Ramos (cell line): Measurements from ENCODE around the gene BPI.
"Not testable (repeated sequence)": the region's sequence is repeated elsewhere in the genome, so short reads cannot be mapped to it uniquely, and the experiment has no call there.

Experiments used
- in situ Hi-C: fragments of 300-500 bp; cut with MboI; formaldehyde crosslinking; loops from one replicate; pipeline ENCODE4 v1.14.3; 2022; ENCODE audit warnings: low sequenced_read_pairs; ENCODE audit not compliant: unreplicated experiment

Gene BPI

DNA sequence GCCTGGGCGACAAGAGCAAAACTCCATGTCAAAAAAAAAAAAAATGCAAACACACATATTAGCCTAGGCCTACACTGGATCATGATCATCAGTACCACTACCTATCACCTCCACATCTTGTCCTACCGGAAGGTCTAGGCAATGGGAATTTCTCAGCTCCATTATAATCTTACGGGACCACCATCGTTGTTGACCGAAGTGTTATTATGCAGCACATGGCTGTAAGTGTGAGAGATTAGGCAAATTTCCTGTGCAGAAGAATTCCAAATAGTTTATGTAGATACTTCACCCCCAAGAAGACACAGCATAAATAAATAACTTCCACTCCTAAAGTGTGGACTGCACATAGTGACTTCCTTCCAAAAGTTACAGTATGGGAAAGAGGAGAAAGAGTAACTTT, 26.7 kb upstream of the BPI start:
- in situ Hi-C loops, result no loop called here

DNA sequence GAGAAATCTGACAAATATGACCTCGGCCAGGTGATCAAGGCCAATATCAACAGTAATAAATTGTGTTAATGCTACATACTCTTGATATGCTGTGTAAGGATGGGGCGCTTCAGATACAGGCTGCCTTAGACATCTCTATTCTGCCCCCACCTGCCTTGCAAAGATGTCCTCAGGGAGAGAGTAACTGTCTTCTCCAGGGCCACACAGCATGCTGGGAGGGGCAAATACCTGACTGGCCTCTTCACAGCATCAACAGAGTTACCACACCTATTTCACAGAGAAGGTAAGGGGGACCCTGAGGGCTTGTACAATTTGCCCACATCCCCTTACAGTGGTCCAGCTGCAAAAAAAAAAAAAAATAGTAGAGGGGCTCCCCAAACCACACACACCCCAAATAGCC, 26.3 kb upstream of the BPI start:
- in situ Hi-C loops, result no loop called here

DNA sequence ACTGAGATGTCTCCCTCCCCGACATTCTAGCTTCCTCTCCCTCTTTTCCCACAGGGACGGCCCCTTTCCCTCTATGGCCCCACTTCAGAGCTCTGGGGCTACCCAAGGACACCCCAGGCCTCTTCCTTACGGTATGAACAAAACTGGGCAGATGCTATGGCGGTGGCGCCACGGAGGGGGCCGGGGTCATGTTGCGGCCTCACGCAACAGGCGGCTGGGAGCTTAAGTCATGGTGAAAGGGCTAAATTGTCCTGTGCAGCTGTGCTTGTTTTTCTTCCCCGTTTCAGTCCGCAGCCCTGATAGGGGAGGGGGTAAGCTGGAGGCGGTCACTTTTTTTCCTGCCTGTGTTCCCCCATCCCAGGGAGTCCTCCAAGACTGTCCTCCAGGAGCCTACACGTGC, 25.8 kb upstream of the BPI start:
- in situ Hi-C loops, result no loop called here

DNA sequence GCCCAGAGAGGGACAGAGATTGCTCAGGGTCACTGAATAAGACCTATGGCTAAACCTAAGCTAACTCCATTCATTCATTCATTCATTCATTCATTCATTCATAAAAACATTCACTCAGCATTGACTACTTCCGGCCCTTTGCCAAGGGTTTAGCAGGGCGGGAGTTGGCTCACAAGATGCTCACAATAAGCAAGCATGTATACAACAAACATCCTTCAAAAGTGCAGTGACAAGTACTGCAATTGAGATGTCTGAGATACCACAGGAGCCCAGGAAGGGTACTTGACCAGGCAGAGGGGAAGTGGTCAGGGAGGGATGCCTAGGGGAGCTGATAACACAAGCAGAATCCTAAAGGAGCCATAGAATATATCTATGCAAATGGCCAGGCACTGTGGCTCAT, 25.2 kb upstream of the BPI start:
- in situ Hi-C loops, result no loop called here

DNA sequence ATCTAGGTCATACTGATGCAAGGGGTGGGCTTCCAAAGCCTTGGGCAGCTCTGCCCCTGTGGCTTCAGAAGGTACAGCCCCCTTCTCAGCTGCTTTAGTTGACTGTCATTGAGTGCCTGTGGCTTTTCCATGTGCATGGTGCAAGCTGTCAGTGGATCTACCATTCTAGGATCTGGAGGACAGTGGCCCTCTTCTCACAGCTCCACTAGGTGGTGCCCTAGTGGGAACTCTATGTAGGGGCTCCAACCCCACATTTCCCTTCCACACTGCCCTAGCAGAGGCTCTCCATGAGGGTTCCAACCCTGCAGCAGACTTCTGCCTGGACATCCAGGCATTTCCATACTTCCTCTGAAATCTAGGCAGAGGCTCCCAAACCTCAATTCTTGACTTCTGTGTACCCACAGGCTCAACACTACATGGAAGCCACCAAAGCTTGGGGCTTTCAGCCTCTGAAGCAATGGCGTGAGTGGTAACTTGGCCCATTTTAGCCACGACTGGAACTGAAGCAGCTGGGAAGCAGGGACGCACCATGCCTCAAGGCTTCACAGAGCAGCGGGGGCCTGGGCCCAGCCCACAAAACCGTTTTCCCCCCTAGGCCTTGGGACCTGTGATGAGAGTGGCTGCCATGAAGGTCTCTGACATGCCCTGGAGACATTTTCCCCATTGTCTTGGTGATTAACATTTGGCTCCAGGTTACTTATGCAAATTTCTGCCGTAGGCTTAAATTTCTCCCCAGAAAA, 22.6 kb upstream of the BPI start:
- in situ Hi-C loops, result not testable (repeated sequence)

- in situ Hi-C loops, result no loop called here
Measured at GRCh38 chr20:38283236-38283635, 20.7 kb upstream of the BPI start.

- in situ Hi-C loops, result not testable (repeated sequence)
Measured at GRCh38 chr20:38284066-38284650, 19.8 kb upstream of the BPI start.

DNA sequence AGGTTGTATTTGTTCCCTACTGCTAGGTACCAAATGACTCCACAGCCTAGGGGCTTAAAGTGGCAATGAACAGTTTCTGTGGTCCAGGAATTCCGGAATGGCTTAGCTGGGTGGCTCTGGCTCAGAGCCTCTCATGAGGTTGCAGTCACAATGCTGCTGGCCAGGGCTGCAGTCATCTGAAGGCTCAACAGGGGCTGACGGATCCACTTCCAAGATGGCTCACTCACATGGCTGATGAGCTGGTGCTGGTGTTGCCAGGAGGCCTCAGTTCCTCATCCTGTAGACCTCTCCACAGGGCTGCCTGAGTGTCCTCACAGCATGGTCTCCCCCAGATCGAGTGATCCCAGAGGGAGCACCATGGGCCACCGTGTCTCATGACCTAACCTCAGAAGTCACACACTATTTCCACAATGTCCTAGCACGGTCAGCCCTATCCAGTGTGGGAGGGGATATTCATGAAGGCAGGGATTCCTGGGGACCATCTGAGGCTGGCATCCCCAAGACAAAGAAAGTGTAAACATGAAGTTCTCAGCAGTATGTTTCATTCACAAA, 19.0 kb upstream of the BPI start:
- in situ Hi-C loops, result no loop called here

DNA sequence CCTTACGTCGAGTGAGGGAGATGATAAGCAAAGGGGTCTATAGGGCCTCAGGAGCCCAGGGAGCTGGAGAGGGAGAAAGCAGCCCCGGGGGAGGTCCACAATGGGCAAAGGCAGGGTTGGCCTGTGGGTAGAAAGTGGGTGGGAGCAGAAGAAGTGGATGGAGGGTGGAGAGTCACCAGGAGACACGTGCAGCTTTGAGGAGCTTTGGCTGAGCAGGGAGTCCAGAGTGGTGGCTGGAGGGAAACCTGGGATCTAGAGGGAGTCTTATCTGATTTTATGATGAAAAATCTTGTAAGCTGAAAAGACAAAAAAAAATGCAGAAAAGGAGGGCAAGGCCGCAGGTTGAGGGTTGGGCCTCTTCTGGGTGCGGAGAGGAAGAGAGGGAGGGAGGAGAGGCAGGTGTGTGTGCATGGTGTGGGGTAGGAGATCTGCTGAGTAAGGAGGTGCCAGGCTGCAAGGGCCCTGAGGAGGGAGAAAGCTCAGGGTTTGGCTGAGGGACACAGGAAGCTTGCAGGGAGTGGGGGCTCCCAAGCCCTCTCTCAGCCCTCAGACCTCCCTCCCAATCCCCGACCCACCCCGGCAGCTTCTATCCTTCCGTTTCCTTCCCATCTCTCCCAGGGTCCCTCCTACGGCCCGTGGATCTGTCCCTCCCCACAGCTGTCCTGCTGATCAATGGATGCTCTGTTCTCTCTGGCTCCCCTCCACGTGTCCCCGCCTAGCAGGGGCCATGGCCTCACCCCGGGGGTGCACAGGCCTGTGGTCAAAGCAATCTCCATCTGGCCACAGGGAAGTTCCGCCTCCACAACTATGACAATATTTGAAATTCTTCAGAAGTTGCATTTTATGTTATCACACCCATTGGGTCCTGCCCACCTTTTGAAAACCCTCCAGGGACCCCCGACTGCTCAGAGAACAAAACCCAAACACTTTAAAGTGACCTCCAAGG, 17.1 kb upstream of the BPI start:
- in situ Hi-C loops, result no loop called here

DNA sequence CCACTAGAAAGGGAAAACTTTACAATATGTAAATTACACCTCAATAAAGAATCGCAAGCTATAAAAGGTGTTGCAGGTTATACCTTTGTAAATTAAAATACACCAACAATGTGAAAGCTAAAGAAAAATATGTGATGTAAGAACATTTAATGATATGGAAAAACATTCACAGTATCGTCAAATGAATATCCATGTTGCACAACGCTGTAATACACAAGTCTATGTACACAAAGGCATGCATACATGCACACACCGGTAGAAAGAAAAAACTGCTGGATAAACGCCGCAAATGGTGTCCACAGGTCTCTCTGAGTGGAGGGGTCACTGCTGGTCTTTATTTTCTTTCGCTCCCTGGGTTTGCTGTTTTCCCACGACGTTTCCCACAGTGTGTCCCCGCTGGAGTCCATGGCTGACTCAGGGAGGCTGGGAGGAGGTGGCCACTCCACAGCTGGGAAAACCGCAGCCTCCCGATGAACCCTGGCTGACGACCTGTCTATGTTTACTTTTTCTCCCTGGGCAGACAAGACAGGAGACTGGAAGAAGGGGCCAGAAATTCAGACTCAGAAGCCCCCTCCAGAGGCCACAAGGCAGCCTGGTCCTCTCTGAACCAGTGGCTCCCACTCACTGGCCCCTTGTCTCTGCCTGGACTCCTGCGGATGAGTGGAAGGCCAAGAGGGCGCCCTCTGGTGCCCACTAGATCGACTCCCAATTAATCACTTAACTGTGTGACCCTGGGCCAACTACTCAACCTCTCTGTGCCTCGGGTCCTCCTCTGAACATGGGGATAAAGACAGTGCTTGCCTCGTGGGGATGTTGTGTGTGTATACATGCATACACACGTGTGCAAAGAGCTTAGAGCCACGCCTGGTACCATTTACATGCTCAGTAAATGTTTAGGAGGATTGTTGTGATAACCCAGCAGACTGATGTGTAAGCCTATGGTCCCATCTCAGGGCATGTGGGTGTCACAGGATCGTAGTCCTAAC, 12.8 kb upstream of the BPI start:
- in situ Hi-C loops, result no loop called here

DNA sequence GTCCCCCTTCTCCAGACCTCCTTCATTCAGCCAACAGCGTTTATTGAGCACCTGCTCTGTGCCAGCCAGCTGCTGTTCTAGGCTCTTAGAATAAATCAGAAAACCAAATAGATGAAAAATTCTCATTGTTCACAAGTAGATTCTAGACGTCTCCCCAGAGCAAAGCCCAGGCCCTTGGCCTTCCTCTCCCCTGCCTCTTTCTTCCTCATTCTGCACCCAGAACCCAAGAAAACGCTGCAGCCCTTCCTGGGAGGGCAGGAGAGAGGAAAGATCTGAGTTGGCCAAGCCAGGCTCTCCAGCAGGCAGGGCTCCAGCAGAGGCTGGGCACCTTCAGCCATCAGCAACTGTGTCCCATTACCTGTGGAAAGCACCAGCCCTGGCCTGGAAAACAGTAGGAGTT, 12.0 kb upstream of the BPI start:
- in situ Hi-C loops, result no loop called here

DNA sequence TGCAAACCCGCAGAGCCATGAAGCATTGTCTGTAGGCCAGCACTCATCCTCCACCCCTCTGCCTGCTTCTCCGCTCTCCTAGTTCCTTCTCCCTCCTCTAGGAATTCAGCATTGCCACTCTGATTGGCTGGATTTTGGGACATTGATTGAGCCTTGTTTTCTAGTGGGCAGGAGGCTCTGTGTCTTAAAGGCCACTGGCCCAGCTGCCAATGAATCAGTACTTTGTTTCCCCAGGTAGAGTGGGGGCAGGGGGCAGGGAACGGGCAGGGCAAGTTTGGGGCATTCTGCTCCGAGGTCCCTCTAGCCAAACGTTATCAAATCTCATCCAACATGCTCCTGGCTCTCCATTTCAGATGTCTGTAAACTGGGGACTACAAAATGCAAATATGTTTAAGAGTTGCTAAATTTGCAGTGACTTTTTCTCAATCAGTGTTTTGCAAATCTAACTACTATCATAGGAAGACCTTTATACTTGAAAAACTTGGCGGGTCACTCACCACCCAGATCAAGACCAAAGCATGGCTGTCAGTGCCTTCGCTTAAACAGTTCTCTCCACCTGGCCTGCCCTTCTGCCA, 10.4 kb upstream of the BPI start:
- in situ Hi-C loops, result no loop called here

DNA sequence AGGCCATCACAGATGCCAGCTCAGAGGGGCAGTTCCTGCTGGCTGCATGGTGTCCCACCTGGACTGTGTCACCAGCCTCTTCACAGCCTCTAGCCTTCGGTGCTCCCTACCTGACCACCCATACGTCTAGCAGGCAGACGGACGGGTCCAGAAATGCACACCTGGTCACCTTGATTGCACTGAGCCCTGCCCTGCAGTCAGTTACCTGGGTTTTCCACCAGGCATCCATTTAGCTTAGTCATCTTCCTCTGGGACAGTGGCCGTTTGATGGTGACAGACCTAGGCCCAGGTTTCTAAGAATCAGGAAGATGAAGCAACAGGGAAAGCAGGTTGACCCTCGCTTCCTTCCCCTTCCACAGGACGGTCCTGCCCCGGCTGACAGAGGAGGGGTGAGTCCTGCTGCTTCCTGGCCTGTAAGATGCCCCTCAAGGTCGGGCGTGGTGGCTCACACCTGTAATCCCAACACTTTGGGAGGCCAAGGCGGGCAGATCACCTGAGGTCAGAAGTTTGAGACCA, 9.8 kb upstream of the BPI start:
- in situ Hi-C loops, result no loop called here

- in situ Hi-C loops, result no loop called here
Measured at GRCh38 chr20:38295811-38296210, 8.1 kb upstream of the BPI start.

- in situ Hi-C loops, result no loop called here
Measured at GRCh38 chr20:38296433-38296832, 7.5 kb upstream of the BPI start.

- in situ Hi-C loops, result no loop called here
Measured at GRCh38 chr20:38297916-38298674, 5.9 kb upstream of the BPI start.

GRCh38 chr20:38298768-38299288, 5.1 kb upstream of the BPI start:
- in situ Hi-C loops, result no loop called here

DNA sequence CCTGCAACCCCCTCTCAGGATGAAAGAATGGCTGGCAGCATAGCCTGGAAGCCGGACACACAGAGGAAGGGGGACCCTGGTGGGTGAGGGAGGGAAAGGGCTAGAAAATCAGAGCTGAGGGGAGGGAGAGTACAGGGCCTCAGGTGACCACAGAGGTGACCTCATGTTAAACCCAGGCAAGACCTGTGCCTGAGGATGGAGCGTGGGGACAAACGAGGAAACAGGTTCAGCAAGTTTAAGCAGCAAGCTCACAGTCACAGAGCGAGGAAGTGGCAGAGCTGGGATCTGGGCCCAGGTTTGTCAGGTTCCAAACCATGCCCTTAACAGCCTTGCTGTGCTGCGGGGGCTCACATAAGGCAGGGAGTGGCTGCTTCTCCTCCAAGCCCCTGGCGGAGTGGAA, 4.0 kb upstream of the BPI start:
- in situ Hi-C loops, result no loop called here
